ENCODE measurements around the gene PRKN.
A peak's percentile ranks its signal among the peaks of the same experiment; 100 is the strongest.

DNA sequence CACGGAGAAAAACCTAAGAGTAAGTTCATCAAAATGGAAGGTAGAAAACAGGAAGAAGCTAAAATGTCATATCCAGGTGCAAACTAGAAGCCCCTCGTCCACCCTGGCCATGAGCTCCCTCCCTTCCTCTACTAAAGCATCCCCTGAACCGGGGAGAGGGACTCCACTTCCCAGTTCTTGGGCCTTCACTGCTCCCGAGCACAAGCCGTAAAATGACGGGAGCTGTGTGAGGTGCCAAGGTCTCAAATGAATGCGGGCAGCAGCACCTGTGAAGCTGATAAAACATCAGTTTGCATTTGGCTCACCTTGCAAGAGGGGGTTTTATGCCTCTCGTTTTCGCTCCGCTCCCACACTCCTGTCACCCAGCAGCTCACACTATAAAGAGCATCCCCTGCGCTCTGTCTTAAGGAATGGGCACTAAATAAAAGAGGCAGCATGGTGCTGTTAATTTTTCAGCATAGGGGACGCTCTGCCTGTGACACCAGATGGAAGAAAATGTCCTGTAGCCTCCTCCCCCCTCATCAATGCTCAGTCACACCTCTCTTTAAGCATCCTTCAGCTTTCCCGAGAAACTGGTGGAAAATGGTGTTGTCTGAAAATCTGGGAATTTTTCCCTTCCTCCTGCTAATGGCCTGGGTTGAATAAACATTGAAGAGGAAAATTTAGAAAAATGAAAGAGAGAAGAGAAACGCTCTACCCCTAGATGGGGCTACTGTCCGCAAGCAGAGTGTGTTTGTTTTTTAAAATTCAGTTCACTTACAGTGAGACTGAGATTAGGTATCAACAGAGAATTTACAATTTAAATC is 890.7 kb downstream of the PRKN start:
- TF ChIP-seq, protein P1, sequence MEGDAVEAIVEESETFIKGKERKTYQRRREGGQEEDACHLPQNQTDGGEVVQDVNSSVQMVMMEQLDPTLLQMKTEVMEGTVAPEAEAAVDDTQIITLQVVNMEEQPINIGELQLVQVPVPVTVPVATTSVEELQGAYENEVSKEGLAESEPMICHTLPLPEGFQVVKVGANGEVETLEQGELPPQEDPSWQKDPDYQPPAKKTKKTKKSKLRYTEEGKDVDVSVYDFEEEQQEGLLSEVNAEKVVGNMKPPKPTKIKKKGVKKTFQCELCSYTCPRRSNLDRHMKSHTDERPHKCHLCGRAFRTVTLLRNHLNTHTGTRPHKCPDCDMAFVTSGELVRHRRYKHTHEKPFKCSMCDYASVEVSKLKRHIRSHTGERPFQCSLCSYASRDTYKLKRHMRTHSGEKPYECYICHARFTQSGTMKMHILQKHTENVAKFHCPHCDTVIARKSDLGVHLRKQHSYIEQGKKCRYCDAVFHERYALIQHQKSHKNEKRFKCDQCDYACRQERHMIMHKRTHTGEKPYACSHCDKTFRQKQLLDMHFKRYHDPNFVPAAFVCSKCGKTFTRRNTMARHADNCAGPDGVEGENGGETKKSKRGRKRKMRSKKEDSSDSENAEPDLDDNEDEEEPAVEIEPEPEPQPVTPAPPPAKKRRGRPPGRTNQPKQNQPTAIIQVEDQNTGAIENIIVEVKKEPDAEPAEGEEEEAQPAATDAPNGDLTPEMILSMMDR (IDR thresholded peaks at IDR 0.05; ENCODE audit: poor library complexity, severe bottlenecking): peak; percentile 62
- TF ChIP-seq EP300 (conservative IDR thresholded peaks at IDR 0.05; ENCODE audit: poor library complexity, severe bottlenecking) (no peak), TAF1 (IDR thresholded peaks at IDR 0.05; ENCODE audit: low read depth) (no peak), SMC3 (conservative IDR thresholded peaks at IDR 0.05; ENCODE audit: poor library complexity) (peak; percentile 50), MXI1 (conservative IDR thresholded peaks at IDR 0.05; ENCODE audit: poor library complexity, severe bottlenecking) (no peak), POLR2AphosphoS5 (IDR thresholded peaks at IDR 0.05) (no peak), EZH2 (IDR thresholded peaks at IDR 0.05; ENCODE audit: borderline replicate concordance, insufficient read depth, low read length, poor library complexity, severe bottlenecking) (no peak)

Measured in neural cell (in vitro differentiated cells).